ENCODE results near the gene LAMA3.
"Not testable (repeated sequence)": the region's sequence is repeated elsewhere in the genome, so short reads cannot be mapped to it uniquely, and the experiment has no call there.

- not testable (repeated sequence) for TF ChIP-seq CTCF, POLR2A (IDR thresholded peaks at IDR 0.05)
These were observed 44.0 kb downstream of the LAMA3 start for GRCh38 chr18:23733265-23733664.
